NCI-H510A treated with DMSO at 0.1 percent for 48 hours (cell line): ENCODE measurements around the gene RPS5.
A peak's percentile ranks its signal among the peaks of the same experiment; 100 is the strongest.
"Not testable (repeated sequence)": the region's sequence is repeated elsewhere in the genome, so short reads cannot be mapped to it uniquely, and the experiment has no call there.

Source experiments
- DNase-seq: peaks from one replicate; lab custom pipeline; 2025; lab: John Stamatoyannopoulos, UW

Gene RPS5

DNA sequence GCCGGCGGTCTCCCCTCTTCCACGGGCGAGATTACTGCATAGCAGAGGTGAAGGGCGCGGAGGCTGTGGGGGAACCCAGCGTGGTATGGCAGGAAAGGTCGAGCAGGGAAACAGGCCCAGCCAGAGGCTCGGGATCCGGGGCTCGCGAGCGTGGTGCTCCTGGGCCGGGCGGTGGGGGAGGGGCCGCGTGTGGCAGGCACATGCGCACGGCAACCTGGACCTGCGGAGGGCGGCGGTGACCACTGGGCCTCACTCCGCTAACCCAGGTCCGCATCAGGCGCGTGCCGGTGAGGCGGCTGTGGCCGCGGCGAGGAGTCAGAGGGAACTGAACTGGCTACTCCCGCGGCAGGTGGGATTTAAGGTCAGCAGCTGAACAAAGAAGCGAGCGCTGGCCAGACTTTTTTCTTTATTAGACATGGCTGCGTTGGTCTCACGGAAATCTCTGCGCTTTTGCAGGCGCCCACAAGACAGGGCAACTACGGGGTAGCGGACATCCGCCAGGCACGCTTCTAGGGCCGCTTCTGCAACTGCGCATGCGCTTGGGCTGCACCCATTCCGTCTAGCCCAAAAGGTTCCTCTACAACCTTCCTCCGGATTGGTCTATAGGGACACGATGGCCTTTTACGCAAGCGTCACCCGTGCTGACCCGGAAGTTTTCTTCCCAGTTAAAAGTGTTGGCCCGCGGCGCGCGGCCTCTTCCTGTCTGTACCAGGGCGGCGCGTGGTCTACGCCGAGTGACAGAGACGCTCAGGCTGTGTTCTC, at the start of gene RPS5:
Gene RPS5 (plus strand): TSS at position 694 of the 762 bp plus-strand sequence. CDS start 869 bp downstream, outside the sequence.
- peak; percentile 92 for DNase-seq

- DNase-seq, result no peak
Observed at GRCh38 chr19:58338336-58338735, 48.7 kb upstream of the RPS5 start.

GRCh38 chr19:58338825-58339558, 48.1 kb upstream of the RPS5 start:
- DNase-seq, result no peak

- no peak for DNase-seq
Observed at GRCh38 chr19:58345558-58345957, 41.5 kb upstream of the RPS5 start.

GRCh38 chr19:58346961-58347929, 39.8 kb upstream of the RPS5 start:
- DNase-seq, result peak; percentile 62

GRCh38 chr19:58348080-58348479, 39.0 kb upstream of the RPS5 start:
- not testable (repeated sequence) for DNase-seq

- DNase-seq, result no peak
Observed at GRCh38 chr19:58349590-58349989, 37.5 kb upstream of the RPS5 start.

DNA sequence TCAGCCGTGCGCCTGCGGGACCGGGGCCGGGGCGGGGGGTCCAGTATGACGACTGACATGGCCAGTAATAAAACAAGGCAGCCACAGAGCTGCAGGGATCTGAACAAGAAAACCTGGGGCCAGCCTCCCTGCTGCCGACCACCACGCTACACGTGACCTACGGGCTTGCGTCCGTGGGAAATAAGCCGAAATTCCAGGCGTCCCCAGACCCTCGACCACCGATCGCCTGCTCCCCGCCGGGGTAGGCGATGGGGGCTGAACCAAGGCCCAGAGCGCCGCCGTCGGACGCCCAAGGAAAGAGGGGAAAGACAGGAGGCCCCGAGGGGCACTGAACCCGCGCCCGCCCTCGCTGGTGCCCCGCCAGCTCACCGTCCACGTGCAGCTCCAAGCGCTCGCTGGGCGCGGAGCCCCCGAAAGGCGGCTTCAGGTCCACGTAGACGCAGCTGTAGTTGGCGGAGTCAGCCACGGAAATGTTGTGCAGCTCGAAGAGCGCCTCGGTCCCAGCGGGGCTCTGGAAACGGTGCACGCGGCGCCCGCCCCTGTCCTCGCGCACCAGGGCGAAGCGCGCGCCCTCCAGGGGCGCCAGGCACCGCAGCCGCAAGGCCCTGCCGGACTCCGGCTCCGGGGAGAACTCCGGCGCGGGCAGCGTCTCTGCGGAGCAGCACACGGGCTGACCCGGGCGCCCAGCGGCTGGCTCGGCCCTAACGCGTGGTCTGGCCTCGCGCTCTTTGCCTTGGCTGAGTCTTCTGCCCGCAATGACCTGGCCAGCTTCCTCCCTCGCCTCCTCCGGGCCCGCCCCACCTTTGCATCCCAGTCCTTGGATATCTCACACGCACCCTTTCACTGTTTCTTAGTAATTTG, 36.8 kb upstream of the RPS5 start:
- no peak for DNase-seq

DNA sequence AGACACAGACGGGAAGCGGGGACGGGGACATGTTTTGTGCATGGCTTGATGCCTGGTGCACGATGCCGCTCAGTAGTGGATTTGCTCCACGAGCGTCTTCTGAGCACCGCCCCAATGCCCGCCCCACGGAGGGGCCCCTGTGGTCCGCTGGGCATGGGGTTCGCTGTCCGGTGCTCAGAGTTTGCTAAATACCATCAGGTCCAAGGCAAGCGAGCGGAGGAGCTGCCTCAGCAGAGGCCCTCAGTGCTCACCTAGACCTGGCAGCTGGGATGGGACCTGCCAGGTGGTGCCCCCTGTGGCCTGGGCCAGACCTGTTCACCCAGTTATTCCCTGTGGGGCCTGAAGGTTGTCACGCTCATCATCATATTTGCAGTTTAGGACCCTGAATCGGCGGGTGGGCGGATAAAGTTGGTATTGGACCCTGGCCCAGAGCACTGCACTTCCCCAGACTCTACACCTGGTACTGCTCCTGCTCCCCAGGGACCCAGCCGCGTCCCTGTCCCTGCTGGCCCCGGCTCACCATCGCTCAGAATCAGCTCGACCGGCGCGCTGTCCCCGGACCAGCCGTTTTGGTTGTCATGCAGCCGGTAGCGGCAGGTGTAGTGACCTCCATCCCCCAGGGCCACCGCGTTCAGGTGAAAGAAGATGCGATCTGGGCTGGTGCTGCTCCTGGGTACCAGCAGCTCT, 36.1 kb upstream of the RPS5 start:
- DNase-seq, result no peak

DNA sequence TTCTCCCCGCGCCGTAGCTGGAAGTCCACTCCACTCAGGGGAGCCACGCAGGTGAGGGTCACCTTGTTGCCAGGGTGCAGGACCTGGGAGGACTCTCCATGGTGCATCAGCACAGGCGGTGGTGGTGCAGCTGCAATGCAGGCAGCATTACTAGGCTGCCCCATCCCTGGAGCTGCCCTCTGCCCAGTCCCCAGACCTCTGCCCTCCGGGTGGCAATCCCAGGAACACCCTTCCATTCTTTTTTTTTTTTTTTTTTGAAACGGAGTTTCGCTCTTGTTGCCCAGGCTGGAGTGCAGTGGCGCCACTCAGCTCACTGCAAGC, 35.6 kb upstream of the RPS5 start:
- DNase-seq, result no peak

- no peak for DNase-seq
Observed at GRCh38 chr19:58351990-58352755, 34.9 kb upstream of the RPS5 start.

DNA sequence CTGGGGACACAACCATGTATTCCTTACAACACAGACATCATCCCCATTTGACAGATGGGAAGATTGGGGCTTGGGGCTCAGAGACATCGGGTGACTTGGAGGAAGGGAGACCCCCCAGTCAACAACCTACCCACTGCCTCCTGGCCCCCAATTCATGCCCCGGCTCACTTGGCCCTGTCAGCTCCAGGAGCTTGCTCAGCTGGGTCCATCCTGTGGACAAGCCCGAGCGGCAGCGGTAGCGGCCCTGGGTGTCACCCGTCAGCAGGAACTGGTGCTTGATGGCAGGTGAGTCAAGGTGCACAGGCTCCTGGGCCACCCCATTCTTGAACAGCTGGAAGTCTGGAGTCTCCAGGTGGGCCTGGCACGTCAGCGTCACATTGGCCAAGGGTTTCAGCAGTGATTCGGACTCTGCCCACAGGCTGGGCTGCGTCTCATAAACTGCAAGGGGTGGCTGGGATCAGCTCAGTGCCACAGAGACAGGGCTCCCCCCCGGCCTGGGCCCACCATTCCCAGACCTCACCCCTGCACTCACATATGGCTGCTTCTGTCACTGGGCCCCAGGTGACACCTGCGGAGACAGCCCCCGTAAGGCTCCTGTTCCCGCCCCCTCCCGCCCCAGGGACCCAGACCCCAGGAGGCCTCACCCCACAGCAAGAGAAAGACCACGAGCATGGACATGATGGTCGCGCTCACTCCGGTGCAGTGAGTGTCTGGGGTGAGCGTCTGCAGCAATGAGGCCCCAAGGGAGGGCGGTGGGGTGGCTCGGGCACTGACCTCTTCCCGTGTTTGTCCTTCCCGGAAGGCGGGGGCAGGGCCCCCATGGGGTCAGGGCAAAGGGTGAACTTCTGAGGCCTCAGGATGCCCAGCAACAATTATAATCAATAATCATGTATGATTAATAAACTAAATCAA, 34.1 kb upstream of the RPS5 start, which contains the start of gene A1BG:
Gene A1BG (minus strand): TSS at position 733 of the 912 bp plus-strand sequence. CDS start 55 bp downstream, at position 678.
- DNase-seq, result no peak

GRCh38 chr19:58353717-58354477, 33.2 kb upstream of the RPS5 start:
- no peak for DNase-seq

- DNase-seq, result no peak
Observed at GRCh38 chr19:58354478-58355030, 32.5 kb upstream of the RPS5 start.

GRCh38 chr19:58355215-58355796, 31.8 kb upstream of the RPS5 start:
- no peak for DNase-seq

GRCh38 chr19:58355908-58356765, 30.9 kb upstream of the RPS5 start:
- DNase-seq, result no peak
